GM21529 (cell line): Measurements from ENCODE around the gene AADAC.
"Not testable (repeated sequence)": the region's sequence is repeated elsewhere in the genome, so short reads cannot be mapped to it uniquely, and the experiment has no call there.

Source experiments
- ATAC-seq: cut with Tn5 transposase; IDR thresholded peaks from one replicate; pipeline ENCODE4 v1.9.1; 2021; ENCODE audit not compliant: unreplicated experiment

The AADAC gene

GRCh38 chr3:151796105-151796680, 17.7 kb upstream of the AADAC start:
- ATAC-seq, result no peak

GRCh38 chr3:151798466-151798865, 15.4 kb upstream of the AADAC start:
- no peak for ATAC-seq

- no peak for ATAC-seq
These were observed 13.5 kb upstream of the AADAC start for GRCh38 chr3:151800431-151800830.

GRCh38 chr3:151804267-151804666, 9.6 kb upstream of the AADAC start:
- ATAC-seq, result no peak

GRCh38 chr3:151806838-151807237, 7.1 kb upstream of the AADAC start:
- no peak for ATAC-seq

GRCh38 chr3:151808926-151809325, 5.0 kb upstream of the AADAC start:
- not testable (repeated sequence) for ATAC-seq

GRCh38 chr3:151811474-151811873, 2.4 kb upstream of the AADAC start:
- ATAC-seq, result no peak

- no peak for ATAC-seq
These were observed 672 bp downstream of the AADAC start for GRCh38 chr3:151814588-151814987.

- no peak for ATAC-seq
These were observed 2.2 kb downstream of the AADAC start for GRCh38 chr3:151816091-151816604.

- no peak for ATAC-seq
These were observed 3.6 kb downstream of the AADAC start for GRCh38 chr3:151817473-151817872.

GRCh38 chr3:151818361-151818760, 4.4 kb downstream of the AADAC start:
- ATAC-seq, result no peak

- ATAC-seq, result no peak
These were observed 6.0 kb downstream of the AADAC start for GRCh38 chr3:151819910-151820309.

GRCh38 chr3:151827816-151828215, 13.9 kb downstream of the AADAC start:
- no peak for ATAC-seq

GRCh38 chr3:151835751-151836525, 22.0 kb downstream of the AADAC start:
- no peak for ATAC-seq

- no peak for ATAC-seq
These were observed 23.1 kb downstream of the AADAC start for GRCh38 chr3:151837057-151837456.

GRCh38 chr3:151838574-151839312, 24.8 kb downstream of the AADAC start:
- ATAC-seq, result peak; percentile 78

- ATAC-seq, result no peak
These were observed 25.4 kb downstream of the AADAC start for GRCh38 chr3:151839313-151839631.

GRCh38 chr3:151841801-151842200, 27.9 kb downstream of the AADAC start:
- ATAC-seq, result no peak

GRCh38 chr3:151843275-151843674, 29.4 kb downstream of the AADAC start:
- no peak for ATAC-seq

GRCh38 chr3:151845306-151845905, 31.5 kb downstream of the AADAC start:
- ATAC-seq, result no peak

- ATAC-seq, result not testable (repeated sequence)
These were observed 36.1 kb downstream of the AADAC start for GRCh38 chr3:151850065-151850464.
